LNCAP (cell line): ENCODE results near the gene SLC29A1.

Experiments used
- CTCF ChIP-seq: fragments of 450-650 bp; IDR thresholded peaks from 2 replicates; pipeline ENCODE4 v1.5.1; 2017; ENCODE audit warnings: mild to moderate bottlenecking

The SLC29A1 gene

GRCh38 chr6:44216677-44217331 lies 6.6 kb upstream of the SLC29A1 start, which contains the start of gene MYMX:
MYMX (plus strand) TSS chr6:44216926; CDS start chr6:44217472, 546 bp downstream.
- no peak for TF ChIP-seq CTCF

GRCh38 chr6:44217332-44218143 lies 5.9 kb upstream of the SLC29A1 start:
- no peak for TF ChIP-seq CTCF

GRCh38 chr6:44219053-44219814 lies 4.2 kb upstream of the SLC29A1 start:
- TF ChIP-seq CTCF, result no peak

GRCh38 chr6:44219815-44220784 lies 3.3 kb upstream of the SLC29A1 start:
- no peak for TF ChIP-seq CTCF

GRCh38 chr6:44220913-44221290 lies 2.5 kb upstream of the SLC29A1 start:
- TF ChIP-seq CTCF, result no peak

- TF ChIP-seq CTCF, result peak; percentile 56
Observed at GRCh38 chr6:44221291-44221960, 2.0 kb upstream of the SLC29A1 start.
